Eye (tissue), 1 donor: ENCODE data around the gene DGCR2.

Source experiments
- DNase-seq: peaks from one replicate; pipeline ENCODE4 v3.0.0-alpha.2; 2015

Gene DGCR2

GRCh38 chr22:19125474-19126308 is 3.5 kb upstream of the DGCR2 start:
- no peak for DNase-seq

GRCh38 chr22:19125011-19125410 is 2.8 kb upstream of the DGCR2 start:
- DNase-seq, result no peak

GRCh38 chr22:19124377-19124776 is 2.2 kb upstream of the DGCR2 start:
- no peak for DNase-seq

GRCh38 chr22:19123936-19124335 is 1.7 kb upstream of the DGCR2 start:
- no peak for DNase-seq

GRCh38 chr22:19122752-19123492 is 710 bp upstream of the DGCR2 start:
- no peak for DNase-seq

- DNase-seq, result peak; percentile 69
Observed at GRCh38 chr22:19121631-19122142, 525 bp downstream of the DGCR2 start.

- DNase-seq, result peak; percentile 16
Observed at GRCh38 chr22:19120829-19121630, 1.2 kb downstream of the DGCR2 start.

- no peak for DNase-seq
Observed at GRCh38 chr22:19119949-19120348, 2.3 kb downstream of the DGCR2 start.

- DNase-seq, result no peak
Observed at GRCh38 chr22:19118329-19118880, 3.8 kb downstream of the DGCR2 start.

GRCh38 chr22:19117111-19117512 is 5.1 kb downstream of the DGCR2 start:
- DNase-seq, result no peak

GRCh38 chr22:19115628-19116027 is 6.6 kb downstream of the DGCR2 start:
- peak; percentile 16 for DNase-seq

- no peak for DNase-seq
Observed at GRCh38 chr22:19114984-19115552, 7.1 kb downstream of the DGCR2 start.

GRCh38 chr22:19113429-19113828 is 8.8 kb downstream of the DGCR2 start:
- no peak for DNase-seq

- DNase-seq, result no peak
Observed at GRCh38 chr22:19111584-19111983, 10.6 kb downstream of the DGCR2 start.

GRCh38 chr22:19111140-19111539 is 11.1 kb downstream of the DGCR2 start:
- DNase-seq, result no peak

- DNase-seq, result no peak
Observed at GRCh38 chr22:19110646-19111045, 11.6 kb downstream of the DGCR2 start.

GRCh38 chr22:19110064-19110458 is 12.2 kb downstream of the DGCR2 start:
- DNase-seq, result no peak

- DNase-seq, result no peak
Observed at GRCh38 chr22:19109198-19110063, 12.8 kb downstream of the DGCR2 start.

- DNase-seq, result no peak
Observed at GRCh38 chr22:19108807-19109197, 13.4 kb downstream of the DGCR2 start.

- no peak for DNase-seq
Observed at GRCh38 chr22:19107730-19108074, 14.5 kb downstream of the DGCR2 start.

GRCh38 chr22:19106886-19107729 is 15.1 kb downstream of the DGCR2 start:
- DNase-seq, result no peak
